GM19463 (cell line): ENCODE data around the gene SCYGR5.
"Not testable (repeated sequence)": the region's sequence is repeated elsewhere in the genome, so short reads cannot be mapped to it uniquely, and the experiment has no call there.

Experiments
- ATAC-seq: cut with Tn5 transposase; IDR thresholded peaks from one replicate; pipeline ENCODE4 v1.9.1; 2021; ENCODE audit warnings: mild to moderate bottlenecking, moderate library complexity; ENCODE audit not compliant: unreplicated experiment

SCYGR5 gene

GRCh38 chr2:227666631-227667170 is at the start of gene SCYGR5:
Gene SCYGR5, plus strand, starts transcription at chr2:227666804. Its CDS starts 0 bp downstream, at chr2:227666804.
- not testable (repeated sequence) for ATAC-seq

GRCh38 chr2:227617316-227618230 is 49.0 kb upstream of the SCYGR5 start, which contains the start of gene SCYGR4:
Gene SCYGR4, plus strand, starts transcription at chr2:227617498. Its CDS starts 0 bp downstream, at chr2:227617498.
- no peak for ATAC-seq

DNA sequence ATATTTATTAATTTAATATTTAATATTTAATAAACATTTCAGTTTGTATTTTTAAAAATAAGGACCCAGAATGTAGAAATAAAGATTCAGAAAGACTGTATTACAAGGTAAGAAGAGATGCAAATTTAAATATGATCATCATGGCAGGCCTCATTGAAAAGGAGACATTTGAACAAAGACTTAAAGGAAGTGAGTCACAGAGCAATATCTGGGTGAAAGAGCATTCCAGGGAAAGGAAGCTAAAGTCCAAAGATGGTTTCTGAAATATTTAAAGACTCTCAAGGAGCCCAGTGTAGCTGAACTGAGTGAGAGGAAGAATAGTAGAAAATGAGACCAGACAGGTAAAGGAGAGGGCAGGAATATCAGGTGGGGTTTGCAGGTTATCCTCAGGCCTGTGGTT is 43.4 kb upstream of the SCYGR5 start:
- no peak for ATAC-seq

GRCh38 chr2:227625420-227625819 is 41.2 kb upstream of the SCYGR5 start:
- no peak for ATAC-seq

DNA sequence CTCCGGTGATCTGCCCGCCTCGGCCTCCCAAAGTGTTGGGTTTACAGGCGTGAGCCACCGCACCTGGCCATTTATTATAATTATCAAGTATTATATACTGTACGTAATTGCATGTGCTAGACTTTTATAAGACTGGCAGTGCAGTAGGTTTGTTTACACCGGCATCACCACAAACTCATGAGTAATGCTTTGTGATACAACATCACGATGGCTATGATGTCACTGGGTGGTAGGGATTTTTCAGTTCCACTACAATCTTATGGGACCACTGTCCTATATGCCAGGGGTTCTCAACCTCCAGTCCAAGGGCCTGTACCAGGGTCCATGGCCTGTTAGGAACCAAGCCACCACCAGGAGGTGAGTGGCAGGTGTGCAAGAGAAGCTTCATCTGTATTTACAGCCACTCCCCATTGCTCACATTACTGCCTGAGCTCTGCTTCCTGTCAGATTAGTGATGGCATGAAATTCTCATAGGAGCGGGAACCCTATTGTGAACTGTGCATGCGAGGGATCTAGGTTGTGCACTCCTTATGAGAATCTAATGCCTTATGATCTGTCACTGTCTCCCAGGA is 39.9 kb upstream of the SCYGR5 start:
- ATAC-seq: no peak

DNA sequence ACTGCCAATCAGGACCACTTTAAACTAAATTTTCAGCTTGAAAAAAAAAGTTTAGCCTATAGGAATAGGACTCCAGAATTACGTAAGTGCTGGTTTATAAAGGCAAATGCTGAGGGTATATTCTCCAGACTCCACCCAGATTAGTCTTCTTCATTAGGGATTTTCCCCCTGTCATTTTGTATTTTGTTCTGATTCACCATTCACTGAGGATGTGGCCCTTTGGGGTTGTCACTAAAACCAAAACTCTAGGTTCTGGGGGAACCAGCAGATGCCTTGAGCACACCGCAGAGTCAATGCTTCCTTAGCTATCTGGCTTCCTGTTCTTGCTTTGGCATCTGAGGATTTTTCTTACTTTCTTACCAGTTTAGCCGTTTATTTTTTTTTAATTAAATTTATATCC is 38.8 kb upstream of the SCYGR5 start:
- peak; percentile 97 for ATAC-seq

GRCh38 chr2:227629435-227629834 is 37.2 kb upstream of the SCYGR5 start:
- ATAC-seq: no peak

DNA sequence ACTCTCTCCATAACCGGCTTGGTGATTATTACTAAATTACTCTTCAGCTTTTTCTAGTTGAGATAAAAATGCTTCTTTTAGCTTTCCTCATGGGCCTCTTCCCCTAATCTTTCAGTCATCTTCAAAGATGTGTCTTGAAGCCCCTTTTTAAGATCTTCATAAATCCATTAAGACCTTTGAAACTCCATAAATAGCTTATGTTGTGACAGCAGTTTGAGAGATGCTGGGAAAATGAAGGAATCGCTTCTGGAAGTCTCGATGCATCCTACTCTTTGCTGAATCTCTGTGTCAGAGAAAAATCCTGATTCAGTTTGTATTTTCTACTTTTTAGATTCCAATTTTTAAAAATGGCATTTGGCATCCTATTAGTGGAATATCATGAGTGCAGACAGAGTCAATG is 36.3 kb upstream of the SCYGR5 start:
- ATAC-seq: no peak

DNA sequence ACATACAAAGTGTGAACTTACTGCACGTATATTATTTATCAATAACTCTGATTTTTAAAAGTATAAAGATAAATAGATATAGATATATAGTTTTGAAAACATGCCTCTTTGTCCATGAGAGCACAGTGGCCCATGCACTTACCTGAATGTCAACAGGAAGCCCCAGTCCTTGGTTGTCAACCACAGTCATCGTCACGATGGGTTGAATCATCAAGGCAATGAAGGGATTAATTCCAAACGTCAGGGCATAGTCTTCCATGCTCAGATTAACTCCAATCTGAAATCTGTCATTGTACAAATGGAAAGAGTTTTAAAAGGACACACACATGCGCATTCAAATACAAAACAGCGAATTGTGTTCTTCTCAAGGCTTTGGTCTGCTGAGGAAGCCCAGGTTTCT is 33.8 kb upstream of the SCYGR5 start:
- ATAC-seq: no peak

DNA sequence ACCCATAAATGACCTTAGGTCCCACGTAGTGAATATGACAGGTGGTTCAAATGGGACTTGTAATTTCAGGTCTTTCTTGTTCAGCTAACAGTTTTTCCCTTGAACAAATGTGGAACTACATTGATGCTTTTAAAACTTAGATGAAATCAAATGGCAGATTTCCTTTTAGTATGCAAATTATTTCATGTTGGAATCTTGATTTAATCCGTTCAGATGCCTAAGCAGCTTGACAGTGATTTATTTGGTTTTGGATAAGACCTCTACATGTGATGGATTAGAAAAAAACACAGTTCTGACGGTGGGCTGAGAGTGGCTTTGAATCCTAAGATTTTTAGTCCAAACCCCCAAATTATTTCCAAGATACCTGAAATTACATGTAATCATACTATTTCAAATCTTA is 32.4 kb upstream of the SCYGR5 start:
- no peak for ATAC-seq

DNA sequence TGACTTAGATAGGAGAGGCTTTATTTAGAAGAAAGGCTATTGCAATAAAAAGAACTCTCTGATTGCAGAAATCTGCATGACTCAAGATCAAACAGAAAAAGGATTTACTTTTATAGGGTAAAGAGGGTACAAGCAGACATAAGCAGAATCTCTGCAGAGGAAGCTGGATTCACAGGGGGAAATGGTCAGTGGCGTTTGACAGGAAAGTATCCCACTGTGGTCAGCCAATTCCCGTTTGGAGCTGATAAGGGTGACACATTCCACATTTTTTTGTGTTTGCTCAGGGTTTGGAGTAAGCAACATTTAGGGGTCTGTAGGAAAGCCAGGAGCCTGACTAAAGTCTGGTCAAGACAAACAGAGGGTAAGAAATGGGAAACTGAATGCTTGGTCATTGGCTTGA is 23.9 kb upstream of the SCYGR5 start:
- ATAC-seq: no peak

DNA sequence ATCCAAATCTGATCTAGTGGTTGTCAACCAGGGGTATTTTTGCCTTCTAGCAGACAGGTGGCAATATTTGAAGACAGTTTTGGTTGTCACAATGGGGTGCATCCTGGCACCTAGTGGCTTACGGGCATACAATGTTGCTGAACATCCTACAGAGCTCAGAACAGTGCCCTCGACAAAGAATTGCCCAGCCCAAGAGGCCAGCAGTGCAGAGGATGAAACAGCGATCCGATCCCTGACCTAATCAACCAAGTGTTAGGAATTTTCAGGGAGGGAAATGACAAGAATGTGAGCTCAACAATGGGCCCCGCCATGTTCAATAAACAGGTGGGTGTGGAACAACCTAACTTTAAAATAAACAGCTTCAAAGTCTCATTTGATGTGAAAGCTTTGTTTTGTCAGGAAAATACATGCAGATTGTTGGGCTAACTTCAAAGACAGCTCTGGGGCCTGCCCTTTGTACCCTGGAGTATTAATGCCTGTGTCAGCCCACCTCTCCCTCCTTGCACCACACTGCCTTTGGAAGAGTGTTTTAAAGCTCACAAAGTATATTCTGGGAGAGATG is 22.5 kb upstream of the SCYGR5 start:
- ATAC-seq: no peak

DNA sequence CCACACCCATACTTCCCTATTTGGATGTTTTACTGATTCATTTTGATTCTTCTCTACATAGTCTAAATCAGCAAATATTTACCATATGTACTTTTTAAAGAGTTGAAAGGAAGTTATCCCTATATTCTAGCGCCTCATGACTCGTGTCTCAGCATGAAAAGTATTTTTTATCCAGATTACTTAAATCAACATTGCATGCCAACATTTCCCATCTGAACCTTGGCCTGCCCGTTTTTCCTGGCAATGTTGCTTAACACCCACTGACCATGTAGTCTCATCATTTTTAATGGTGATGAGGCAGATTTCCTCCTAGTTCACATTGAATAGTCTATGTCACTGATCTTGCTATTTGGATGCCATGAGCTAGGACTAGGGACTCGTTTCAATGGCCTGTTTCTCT is 13.2 kb upstream of the SCYGR5 start:
- no peak for ATAC-seq

DNA sequence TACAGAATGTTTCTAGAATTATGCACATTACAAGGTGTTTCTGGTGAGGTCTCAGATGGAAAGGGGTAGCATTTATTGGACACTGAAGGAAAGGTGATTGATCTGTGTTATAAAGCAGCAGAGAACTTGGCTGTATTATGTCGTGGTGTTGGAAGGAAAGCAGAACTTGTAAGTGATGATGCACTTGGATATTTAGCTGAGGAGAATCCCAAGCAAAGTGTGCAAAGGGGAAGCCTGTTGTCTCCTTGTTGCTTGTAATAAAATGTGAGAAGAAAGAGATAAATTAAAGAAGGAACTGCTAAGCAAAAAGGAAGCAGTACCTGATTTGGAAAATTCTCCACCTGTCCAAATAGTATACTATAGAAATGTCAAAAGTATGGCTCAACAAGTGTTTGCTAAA is 12.2 kb upstream of the SCYGR5 start:
- no peak for ATAC-seq

DNA sequence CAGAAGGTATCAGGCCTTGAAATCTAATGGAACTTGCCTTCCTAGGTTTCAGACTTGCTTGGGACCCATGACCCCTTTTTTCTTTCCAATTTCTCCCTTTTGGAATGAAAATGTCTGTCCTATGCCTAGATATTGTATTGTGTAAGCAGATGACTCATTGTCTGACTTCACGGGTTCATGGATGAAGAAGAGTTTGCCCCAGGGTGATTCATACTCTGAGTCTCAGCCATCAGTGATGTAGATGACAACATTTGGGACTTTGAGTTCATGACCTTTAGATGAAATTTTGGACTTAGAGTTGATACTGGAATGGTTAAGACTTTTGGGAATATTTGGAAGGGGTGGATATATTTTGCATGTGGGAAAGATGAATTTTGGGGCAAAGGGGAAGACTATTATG is 11.2 kb upstream of the SCYGR5 start:
- ATAC-seq: peak; percentile 66

GRCh38 chr2:227657199-227657845 is 9.3 kb upstream of the SCYGR5 start:
- no peak for ATAC-seq

DNA sequence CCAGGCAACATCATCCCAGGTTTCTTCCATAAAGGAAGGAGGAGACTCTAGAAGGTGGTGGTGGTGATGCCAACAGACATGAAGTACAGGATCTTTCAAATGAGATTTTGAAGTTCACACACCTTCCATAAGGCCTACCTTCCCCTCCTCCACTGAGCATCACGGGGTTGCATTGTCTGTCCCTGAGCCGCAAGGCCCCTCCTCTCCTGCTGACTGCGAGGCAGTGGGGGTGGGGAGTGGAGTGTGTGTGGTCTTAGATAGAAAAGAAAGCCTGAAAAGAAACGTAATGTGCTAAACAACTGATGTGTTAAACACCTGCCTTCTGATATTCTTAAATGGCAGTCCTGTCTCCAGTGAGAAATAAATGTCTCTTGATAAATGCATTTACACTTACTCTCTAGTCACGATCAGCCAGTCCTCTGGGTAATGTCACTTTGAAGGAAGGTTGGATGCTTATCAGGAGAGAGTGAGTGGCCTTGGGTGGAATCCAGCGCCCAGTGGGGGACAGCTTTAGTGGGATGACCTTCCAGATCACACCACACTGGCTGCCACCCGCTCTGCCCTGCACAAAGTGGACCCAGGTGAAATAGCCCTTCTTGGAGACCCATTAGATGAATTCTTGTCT is 5.5 kb upstream of the SCYGR5 start:
- ATAC-seq: no peak

DNA sequence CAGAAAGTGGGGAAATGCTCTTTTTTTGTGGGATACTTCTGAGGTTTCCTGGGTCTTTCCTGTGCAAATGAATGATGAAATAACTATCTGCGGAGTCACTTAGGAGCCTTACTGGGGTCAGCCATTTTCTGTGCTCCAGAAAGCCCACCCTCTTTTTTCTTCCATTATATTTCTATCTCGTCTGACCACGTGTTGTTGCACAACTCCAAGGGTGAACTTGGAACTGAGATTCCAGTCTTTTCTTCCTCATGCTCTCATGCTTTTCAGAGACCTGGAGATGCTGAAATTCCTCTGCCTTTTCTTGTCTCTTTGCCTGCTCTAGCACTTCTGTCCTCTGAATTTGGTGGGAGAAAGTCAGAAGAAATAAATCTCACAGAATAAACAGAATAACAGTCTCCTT is 4.8 kb upstream of the SCYGR5 start:
- ATAC-seq: no peak

- no peak for ATAC-seq
These were observed 1.2 kb upstream of the SCYGR5 start for GRCh38 chr2:227665189-227665940.
